ENCODE data around the gene FSTL4.

Gene FSTL4

GRCh38 chr5:133299021-133299420 is 313.3 kb downstream of the FSTL4 start:
- DNase-seq (ENCODE audit: low read depth, low spot score): no peak
- no peak for TF ChIP-seq CTCF (IDR thresholded peaks at IDR 0.05; ENCODE audit: low read depth, low read length)
- in situ Hi-C loops (cut with HindIII; ENCODE audit: low sequenced_read_pairs): no loop called here
- H3K4me3 ChIP-seq (ENCODE audit: low read depth, low read length): no peak overlapping the region

- no peak overlapping the region for H3K4me3 ChIP-seq (ENCODE audit: low read depth, low read length)
- no peak for DNase-seq (ENCODE audit: low read depth, low spot score)
- no peak for TF ChIP-seq CTCF (IDR thresholded peaks at IDR 0.05; ENCODE audit: low read depth, low read length)
- in situ Hi-C loops (cut with HindIII; ENCODE audit: low sequenced_read_pairs): no loop called here
Measured at GRCh38 chr5:133298447-133298846, 313.9 kb downstream of the FSTL4 start.

- no peak for DNase-seq (ENCODE audit: low read depth, low spot score)
- in situ Hi-C loops (cut with HindIII; ENCODE audit: low sequenced_read_pairs): no loop called here
- TF ChIP-seq CTCF (IDR thresholded peaks at IDR 0.05; ENCODE audit: low read depth, low read length): no peak
- no peak overlapping the region for H3K4me3 ChIP-seq (ENCODE audit: low read depth, low read length)
Measured at GRCh38 chr5:133297293-133297692, 315.0 kb downstream of the FSTL4 start.

- no peak overlapping the region for H3K4me3 ChIP-seq (ENCODE audit: low read depth, low read length)
- DNase-seq (ENCODE audit: low read depth, low spot score): no peak
- no peak for TF ChIP-seq CTCF (IDR thresholded peaks at IDR 0.05; ENCODE audit: low read depth, low read length)
- in situ Hi-C loops (cut with HindIII; ENCODE audit: low sequenced_read_pairs): no loop called here
Measured at GRCh38 chr5:133296624-133297023, 315.7 kb downstream of the FSTL4 start.

- in situ Hi-C loops (cut with HindIII; ENCODE audit: low sequenced_read_pairs): no loop called here
- no peak for DNase-seq (ENCODE audit: low read depth, low spot score)
- no peak overlapping the region for H3K4me3 ChIP-seq (ENCODE audit: low read depth, low read length)
- no peak for TF ChIP-seq CTCF (IDR thresholded peaks at IDR 0.05; ENCODE audit: low read depth, low read length)
Measured at GRCh38 chr5:133295520-133295919, 316.8 kb downstream of the FSTL4 start.

GRCh38 chr5:133294380-133294779 is 318.0 kb downstream of the FSTL4 start:
- no peak for DNase-seq (ENCODE audit: low read depth, low spot score)
- in situ Hi-C loops (cut with HindIII; ENCODE audit: low sequenced_read_pairs): no loop called here
- H3K4me3 ChIP-seq (ENCODE audit: low read depth, low read length): no peak overlapping the region
- no peak for TF ChIP-seq CTCF (IDR thresholded peaks at IDR 0.05; ENCODE audit: low read depth, low read length)

GRCh38 chr5:133293960-133294359 is 318.4 kb downstream of the FSTL4 start:
- in situ Hi-C loops (cut with HindIII; ENCODE audit: low sequenced_read_pairs): no loop called here
- no peak overlapping the region for H3K4me3 ChIP-seq (ENCODE audit: low read depth, low read length)
- TF ChIP-seq CTCF (IDR thresholded peaks at IDR 0.05; ENCODE audit: low read depth, low read length): no peak
- DNase-seq (ENCODE audit: low read depth, low spot score): no peak

Data from astrocyte of the spinal cord (primary cell).